Measurements from ENCODE around the gene HIRIP3.
A peak's percentile ranks its signal among the peaks of the same experiment; 100 is the strongest.

The HIRIP3 gene

DNA sequence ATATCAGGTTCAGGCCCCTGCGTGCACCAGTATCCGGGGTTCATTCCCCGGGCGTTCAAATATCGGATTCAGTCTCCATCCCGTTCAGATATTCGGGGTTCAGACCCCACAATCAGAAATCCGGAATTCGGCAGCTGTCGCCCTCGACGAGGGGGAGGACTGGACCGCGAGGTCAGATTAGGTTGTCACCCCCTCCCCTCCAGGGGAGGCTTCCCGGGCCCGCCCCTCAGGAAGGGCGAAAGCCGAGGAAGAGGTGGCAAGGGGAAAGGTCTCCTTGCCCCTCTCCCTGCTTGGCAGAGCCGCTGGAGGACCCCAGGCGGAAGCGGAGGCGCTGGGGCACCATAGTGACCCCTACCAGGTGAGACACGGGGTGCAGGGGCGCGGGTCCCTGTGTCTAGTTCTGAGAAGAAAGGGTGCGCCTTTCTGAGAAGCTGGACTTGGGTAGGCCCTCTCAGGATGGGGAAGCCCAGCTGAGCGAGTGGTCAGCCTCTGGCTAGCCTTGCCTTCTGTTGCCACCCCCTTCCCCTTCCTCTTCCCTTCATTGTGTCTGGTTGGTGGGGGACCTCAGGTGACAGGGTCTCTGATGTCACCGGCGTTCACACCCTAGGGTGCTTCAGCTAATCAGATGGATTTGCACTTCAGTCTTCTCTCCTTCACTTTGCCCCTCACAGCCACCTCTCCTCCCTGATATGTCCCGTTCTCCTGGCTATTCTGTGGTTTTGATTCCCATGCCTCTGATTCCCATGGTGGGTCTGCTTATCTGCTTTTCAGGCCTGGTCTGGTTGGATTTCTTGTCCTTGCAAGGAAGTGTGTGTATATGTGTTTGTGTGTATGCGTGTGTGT, 20.9 kb downstream of the HIRIP3 start:
- ChIA-PET POLR2A (interaction anchor here (0.6 to 0.9 kb wide), 3 partner anchors 15 to 41 kb away, joined by 3 to 7 read pairs (median 4); no protein-coding TSS in a partner anchor), CTCF (interaction anchor here (1.5 to 4.4 kb wide), 7 partner anchors 13 to 126 kb away, joined by 4 to 32 read pairs (median 8); partner anchors contain the start of genes TLCD3B and TMEM219)
- peak; percentile 41 for DNase-seq (ENCODE audit: extremely low spot score)
- TF ChIP-seq, protein P1, sequence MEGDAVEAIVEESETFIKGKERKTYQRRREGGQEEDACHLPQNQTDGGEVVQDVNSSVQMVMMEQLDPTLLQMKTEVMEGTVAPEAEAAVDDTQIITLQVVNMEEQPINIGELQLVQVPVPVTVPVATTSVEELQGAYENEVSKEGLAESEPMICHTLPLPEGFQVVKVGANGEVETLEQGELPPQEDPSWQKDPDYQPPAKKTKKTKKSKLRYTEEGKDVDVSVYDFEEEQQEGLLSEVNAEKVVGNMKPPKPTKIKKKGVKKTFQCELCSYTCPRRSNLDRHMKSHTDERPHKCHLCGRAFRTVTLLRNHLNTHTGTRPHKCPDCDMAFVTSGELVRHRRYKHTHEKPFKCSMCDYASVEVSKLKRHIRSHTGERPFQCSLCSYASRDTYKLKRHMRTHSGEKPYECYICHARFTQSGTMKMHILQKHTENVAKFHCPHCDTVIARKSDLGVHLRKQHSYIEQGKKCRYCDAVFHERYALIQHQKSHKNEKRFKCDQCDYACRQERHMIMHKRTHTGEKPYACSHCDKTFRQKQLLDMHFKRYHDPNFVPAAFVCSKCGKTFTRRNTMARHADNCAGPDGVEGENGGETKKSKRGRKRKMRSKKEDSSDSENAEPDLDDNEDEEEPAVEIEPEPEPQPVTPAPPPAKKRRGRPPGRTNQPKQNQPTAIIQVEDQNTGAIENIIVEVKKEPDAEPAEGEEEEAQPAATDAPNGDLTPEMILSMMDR (IDR thresholded peaks at IDR 0.05; ENCODE audit: control extremely low read depth, extremely low read depth, low read depth, missing control alignments): no peak

DNA sequence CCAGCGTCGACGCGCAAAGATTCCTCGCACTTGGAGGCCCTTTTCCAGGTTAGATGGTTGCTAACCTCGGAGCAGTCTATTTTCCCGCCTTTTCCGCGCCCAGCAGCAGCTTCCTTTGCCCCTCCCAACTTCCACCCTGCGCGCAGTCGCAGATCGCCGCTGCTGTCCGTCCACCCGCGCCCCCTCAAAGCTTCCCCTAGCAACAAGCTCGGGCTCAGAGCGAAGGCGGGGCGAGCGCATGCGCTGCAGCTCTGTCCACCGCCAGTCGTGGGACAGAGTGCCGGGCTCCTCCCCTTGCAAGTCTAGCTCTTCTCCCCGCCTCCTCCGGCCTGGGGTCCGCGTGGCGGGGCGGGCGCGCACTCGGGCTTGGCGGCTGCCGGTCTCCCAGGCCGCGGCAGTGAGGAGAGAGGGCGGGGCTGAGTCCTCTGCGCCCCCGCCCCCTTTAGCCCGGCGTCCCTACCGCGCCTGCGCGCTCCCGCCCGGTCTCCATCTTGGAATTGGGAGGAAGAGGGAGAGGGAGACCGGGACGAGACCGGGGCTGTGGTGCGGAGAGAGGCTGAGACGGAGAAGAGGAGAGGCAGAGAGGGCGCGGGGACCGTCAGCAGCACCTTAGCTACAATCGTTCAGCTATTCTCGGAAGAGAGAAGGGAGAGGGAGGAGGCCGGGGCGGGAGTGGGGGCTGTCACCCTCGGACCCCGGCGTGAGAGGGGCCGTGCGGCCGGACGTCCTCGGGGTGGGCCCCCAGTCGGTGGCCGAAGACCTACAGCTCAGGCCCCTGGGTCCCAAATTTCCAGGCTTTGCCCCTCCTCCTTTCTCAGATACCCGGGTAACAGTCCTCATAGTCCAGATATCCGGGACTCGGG, 21.8 kb downstream of the HIRIP3 start, which contains the start of gene TAOK2:
TAOK2 (plus strand) TSS at position 485 of the 863 bp plus-strand sequence. CDS start 3,905 bp downstream, outside the sequence.
- POLR2A ChIA-PET: interaction anchor here (0.6 to 1.1 kb wide), 6 partner anchors 12 to 157 kb away, joined by 3 to 7 read pairs (median 4); partner anchors contain the start of genes HIRIP3, PAGR1 and TMEM219
- DNase-seq (ENCODE audit: extremely low spot score): peak; percentile 100
- TF ChIP-seq, protein P1 (IDR thresholded peaks at IDR 0.05; ENCODE audit: control extremely low read depth, extremely low read depth, low read depth, missing control alignments): no peak
- CTCF ChIA-PET: interaction anchor here (0.6 to 4.4 kb wide), 12 partner anchors 9 to 183 kb away, joined by 3 to 32 read pairs (median 6); partner anchors contain the start of genes KIF22, TLCD3B and TMEM219

DNA sequence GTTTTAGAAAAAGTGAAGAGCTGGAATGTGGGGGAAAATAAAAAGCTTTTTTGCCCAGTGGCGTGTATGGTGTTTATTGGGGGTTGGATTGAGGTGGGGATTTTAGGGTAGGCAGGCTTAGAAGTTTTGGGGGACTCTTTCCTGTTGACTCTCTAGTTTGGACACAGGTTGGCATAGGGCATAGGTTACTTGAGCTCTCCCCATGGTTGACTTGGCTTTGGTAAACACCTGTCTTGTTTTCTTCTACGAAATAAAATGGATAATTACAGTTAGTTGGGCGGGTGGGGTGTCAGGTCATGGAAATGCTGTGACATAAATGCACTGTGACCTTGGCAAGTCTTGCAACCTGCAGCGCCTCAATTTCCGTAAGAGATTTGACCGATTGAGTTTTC, 22.4 kb downstream of the HIRIP3 start:
- ChIA-PET POLR2A (interaction anchor here (0.8 to 1.1 kb wide), 4 partner anchors 11 to 157 kb away, joined by 3 to 5 read pairs (median 4); partner anchors contain the start of genes HIRIP3, PAGR1 and TMEM219), CTCF (interaction anchor here (0.6 to 4.4 kb wide), 13 partner anchors 8 to 183 kb away, joined by 3 to 32 read pairs (median 3); partner anchors contain the start of genes KCTD13, KIF22 and TMEM219)
- DNase-seq (ENCODE audit: extremely low spot score): no peak
- TF ChIP-seq, protein P1 (IDR thresholded peaks at IDR 0.05; ENCODE audit: control extremely low read depth, extremely low read depth, low read depth, missing control alignments): no peak

DNA sequence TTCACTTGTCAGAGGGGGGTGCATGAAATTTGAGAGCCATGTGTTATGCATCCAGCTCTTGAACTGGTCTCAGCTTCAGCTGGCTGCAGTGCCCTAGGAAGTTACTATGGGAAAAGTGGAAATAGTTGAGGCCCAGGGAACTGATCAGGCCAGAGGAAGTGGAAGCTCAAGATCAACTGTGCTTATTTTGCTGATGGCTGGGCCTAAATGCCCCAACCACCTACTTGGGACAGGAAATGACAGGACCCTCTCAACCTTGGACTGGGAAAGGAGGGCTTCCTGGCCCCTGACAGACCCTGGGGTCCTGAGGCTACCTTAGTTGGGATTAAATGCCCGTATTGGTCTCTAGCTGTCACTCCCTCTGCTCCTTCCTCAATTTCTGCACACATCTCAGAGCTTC, 22.9 kb downstream of the HIRIP3 start:
- no peak for DNase-seq (ENCODE audit: extremely low spot score)
- CTCF ChIA-PET: interaction anchor here (1.2 to 4.4 kb wide), 8 partner anchors 8 to 124 kb away, joined by 3 to 32 read pairs (median 9); partner anchors contain the start of genes KCTD13 and TMEM219
- POLR2A ChIA-PET: no interaction called here
- TF ChIP-seq, protein P1 (IDR thresholded peaks at IDR 0.05; ENCODE audit: control extremely low read depth, extremely low read depth, low read depth, missing control alignments): no peak

DNA sequence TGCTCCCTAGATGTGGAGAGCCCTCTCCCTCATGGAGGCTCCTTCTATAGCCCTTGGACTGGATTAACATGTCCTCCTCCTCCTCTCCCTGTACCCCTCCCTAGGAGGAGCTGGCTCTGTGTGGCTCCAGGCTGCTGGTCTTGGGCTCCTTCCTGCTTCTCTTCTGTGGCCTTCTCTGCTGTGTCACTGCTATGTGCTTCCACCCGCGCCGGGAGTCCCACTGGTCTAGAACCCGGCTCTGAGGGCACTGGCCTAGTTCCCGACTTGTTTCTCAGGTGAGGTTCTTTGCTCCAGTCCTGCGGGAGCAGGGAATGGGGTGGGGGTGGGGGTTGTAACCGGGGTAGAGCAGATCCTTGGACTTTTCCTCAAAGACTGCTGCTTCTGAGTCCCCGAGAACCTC, 24.1 kb downstream of the HIRIP3 start:
- TF ChIP-seq, protein P1 (IDR thresholded peaks at IDR 0.05; ENCODE audit: control extremely low read depth, extremely low read depth, low read depth, missing control alignments): no peak
- DNase-seq (ENCODE audit: extremely low spot score): no peak
- ChIA-PET POLR2A (no interaction called here), CTCF (interaction anchor here (4.4 kb wide), 1 partner anchor 10 kb away, joined by 32 read pairs; the partner anchor contains the start of gene TMEM219)

DNA sequence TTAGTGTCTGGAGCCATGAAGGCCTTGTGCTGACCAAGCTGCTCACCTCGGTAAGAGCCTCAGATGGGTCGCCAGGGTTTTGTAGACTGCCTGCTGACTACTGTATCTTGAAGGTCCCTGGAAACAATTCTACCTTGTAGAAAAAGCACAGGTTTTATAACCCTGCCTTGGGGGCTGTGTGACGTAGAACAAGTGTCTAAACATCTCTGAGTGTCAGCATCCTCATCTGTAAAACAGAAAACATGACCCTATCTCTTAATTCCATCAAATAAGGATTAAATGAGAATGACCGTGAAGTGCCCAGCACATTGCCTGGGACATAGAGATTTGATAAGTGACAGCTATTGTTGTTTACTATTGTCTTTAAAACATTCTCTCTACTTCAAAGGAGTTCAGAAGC, 27.2 kb downstream of the HIRIP3 start:
- POLR2A ChIA-PET: no interaction called here
- TF ChIP-seq, protein P1 (IDR thresholded peaks at IDR 0.05; ENCODE audit: control extremely low read depth, extremely low read depth, low read depth, missing control alignments): no peak
- no peak for DNase-seq (ENCODE audit: extremely low spot score)
- CTCF ChIA-PET: no interaction called here
